AG10803 (cell line): ENCODE measurements around the gene RGS16.
A peak's percentile ranks its signal among the peaks of the same experiment; 100 is the strongest.

Experiments used
- DNase-seq: peaks from one replicate; pipeline ENCODE4 v3.0.0; 2010; ENCODE audit warnings: low read depth
- H3K4me3 ChIP-seq: 2 replicates; pipeline ENCODE4 v1.5.1; 2011; ENCODE audit warnings: mild to moderate bottlenecking, low read length, control low read depth
- CTCF ChIP-seq: conservative IDR thresholded peaks from 2 replicates; pipeline ENCODE4 v1.5.1; 2011; ENCODE audit warnings: mild to moderate bottlenecking, low read length, control low read depth, inconsistent platforms

Gene RGS16

DNA sequence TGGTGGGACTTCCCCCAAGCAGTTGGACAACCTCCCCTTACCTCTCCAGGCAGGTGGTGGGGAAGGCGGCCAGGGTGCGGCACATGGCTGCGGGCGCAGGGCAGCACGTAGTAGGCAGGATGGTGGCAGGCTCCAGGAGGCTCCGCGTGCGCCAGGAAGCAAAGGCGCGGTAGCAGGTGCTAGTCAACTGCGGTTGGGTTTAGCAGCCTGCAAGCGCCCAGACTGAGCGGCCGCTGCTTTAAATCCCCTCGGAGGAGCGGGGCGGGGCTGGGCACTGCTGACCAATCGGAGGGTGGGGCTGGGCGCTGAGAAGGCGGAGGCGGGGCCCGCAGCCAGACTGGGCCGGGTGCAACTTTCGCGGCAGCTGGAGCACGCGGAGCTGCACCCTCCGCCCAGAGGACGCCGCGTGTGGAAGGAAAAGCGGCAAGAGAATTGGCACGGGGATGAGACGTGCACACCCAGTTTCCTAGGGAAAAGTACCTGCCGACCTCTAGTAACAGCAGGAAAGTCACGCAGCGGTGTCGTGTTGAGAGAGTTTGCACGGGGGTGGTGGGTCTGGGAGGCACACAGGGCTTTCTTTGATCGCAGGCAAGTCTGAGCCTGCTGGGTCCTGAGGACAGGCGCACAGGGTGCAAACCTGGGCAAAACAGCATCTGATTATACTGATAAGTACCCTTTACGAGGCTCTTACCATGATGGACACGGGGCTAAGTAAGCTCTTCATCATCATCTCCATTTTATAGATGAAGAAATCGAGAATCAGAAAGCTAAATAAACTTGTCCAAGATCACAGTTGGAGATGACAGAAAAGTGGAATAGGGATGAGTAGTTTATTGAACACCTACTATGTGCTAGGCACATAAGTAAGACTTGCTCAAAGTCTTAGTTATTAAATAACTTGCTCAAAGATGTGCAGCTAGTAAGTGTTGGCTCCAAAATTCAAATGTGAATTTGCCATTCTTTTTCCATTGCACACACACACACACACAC, at the start of gene RGS16:
Gene RGS16 (minus strand): TSS at position 215 of the 990 bp plus-strand sequence. CDS start 130 bp downstream, at position 85.
- DNase-seq: peak; percentile 69
- TF ChIP-seq CTCF: no peak
- H3K4me3 ChIP-seq: peak within 1 kb of the TSS; percentile 59

DNA sequence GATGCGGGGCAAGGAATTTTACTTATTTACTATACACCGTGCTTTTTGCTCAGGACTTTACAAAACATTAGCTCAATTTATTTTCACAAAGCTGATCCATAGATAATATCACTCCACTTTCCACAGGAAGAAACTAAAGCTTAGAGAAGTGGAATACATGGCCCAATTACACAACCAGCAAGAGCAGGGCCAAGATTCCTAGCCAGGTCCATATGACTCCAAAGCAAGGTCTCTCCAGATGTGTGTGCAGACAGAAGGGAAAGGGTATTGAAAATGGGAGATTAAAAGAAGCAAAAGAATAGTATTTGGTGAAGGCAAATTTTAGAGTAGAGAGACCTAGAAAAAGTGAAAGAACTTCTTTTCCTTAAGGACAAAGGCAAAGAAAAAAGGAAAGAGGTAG, 49.8 kb upstream of the RGS16 start:
- no peak for DNase-seq
- no peak for TF ChIP-seq CTCF
- no peak overlapping the region for H3K4me3 ChIP-seq

DNA sequence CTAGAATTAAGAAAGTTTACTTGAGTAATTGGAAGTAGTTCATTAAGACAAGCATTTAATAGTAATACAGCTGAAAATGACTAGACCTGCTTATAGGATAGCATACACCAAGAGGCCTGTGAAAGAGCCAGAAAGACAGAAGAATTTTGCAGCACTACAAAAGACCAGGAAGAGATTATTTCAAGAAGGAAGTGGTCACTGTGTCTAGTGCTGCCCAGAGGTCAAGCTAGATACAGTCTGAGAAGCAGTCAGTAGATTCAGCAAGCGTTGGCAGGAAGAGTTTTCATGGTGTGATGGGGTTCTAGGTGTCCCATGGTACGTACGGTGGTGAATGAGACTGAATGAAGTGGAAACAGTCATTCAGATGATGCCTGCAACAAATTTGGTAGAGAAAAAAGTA, 48.7 kb upstream of the RGS16 start:
- no peak for DNase-seq
- TF ChIP-seq CTCF: no peak
- no peak overlapping the region for H3K4me3 ChIP-seq

GRCh38 chr1:182651339-182651724, 47.1 kb upstream of the RGS16 start:
- no peak for TF ChIP-seq CTCF
- H3K4me3 ChIP-seq: no peak overlapping the region
- no peak for DNase-seq

GRCh38 chr1:182650678-182651338, 46.6 kb upstream of the RGS16 start:
- no peak for TF ChIP-seq CTCF
- DNase-seq: no peak
- no peak overlapping the region for H3K4me3 ChIP-seq

GRCh38 chr1:182649041-182649440, 44.9 kb upstream of the RGS16 start:
- DNase-seq: no peak
- H3K4me3 ChIP-seq: no peak overlapping the region
- TF ChIP-seq CTCF: no peak
